Stimulated activated CD4-positive, alpha-beta T cell treated with anti-CD3 and anti-CD28 coated beads, Interleukin-2, amount 100 ng/mL, for 4 hours (primary cell): ENCODE data around the gene PTPN14.

ENCODE experiments used
- DNase-seq: peaks from one replicate; pipeline ENCODE4 v3.0.0-alpha.2; 2020; ENCODE audit warnings: low read depth

Gene PTPN14

DNA sequence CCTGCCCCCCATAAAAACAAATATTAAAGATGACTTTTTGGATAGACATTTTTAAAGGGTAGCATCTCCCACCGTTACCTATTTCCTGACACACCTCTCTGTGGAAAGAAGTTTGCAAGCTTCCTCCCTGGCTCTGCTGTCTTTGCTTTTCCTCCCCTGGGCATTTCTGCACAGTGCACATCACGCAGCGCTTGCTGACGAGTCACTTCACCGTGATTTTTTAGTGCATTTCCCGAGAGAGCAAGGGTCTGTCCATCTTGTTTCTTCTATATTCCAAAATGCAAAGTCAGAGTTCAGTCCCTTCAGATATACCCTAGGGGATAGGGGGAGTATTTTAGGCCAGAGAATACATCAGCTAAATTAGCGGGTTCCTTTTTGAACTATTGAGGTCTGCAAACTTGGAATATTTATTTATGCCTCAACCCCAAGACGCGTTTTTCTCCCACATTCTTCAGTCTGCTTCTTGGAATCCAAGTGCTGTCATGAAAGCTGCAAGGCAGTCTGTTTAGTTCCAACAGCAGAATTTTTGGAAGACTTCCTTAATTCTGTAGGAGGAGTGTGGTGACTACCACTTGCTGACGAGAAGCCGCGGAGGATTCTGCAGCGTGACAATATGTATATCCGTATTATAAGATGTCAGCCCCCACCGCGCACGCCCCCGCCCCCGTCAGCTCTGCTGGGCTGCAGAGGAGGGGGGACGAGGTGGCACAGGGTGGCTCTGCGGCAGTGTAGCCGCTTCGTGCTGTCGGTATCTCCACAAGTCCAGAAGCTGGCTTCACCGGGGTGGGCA, 248.1 kb downstream of the PTPN14 start:
- no peak for DNase-seq

DNA sequence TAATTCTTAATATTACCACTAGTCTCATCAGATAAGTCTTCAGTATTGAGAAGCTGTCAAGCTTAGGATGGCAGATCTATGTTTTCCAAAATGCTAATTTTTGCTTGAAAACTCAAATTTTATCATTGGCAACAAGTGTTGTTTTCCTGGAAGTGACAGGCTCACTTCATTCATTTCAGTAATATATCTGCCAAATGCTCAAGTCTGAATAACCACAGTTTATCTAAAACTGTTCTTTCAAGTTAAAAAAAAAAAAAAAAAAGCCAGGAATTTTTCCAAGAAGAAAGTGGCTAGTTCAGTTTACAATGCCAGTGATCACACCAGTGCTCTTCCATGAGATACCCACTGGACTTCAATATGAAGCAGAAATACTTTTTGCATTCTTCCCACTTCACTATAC, 249.9 kb downstream of the PTPN14 start:
- DNase-seq: no peak

DNA sequence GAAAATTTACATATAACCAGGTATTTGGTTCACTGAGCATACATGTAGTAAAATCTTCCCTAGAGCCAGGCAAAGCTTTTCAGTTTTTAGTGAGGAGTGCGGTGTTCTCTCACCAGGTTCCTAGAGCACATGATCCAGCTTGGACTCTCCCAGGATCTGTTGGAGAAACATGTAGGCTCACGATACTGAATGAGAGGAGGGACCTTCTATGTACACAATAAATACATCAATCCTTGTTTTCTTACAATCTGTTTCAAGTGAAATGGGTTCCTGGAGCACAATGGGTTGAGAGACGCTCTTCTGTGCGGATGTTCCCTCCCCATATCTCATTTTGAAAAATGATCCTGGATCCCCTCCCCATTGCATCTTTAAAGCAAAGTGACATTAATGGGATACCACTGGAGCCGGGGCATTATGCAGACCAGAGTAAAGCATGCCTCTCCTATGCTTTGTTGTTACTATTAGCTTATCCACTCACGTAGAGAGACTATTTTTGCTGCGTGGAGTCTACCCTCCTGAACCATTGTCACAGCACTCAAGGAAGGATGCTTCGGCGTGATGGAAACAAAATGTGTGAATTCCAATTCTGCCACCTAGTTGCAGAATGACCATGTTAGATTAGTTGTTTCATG, 251.1 kb downstream of the PTPN14 start:
- DNase-seq: no peak
